Medulla oblongata (tissue), 1 donor: ENCODE measurements around the gene PXK.

Source experiments
- DNase-seq: peaks from one replicate; pipeline ENCODE4 v3.0.0-alpha.2; 2015; ENCODE audit errors: extremely low spot score

The PXK gene

DNA sequence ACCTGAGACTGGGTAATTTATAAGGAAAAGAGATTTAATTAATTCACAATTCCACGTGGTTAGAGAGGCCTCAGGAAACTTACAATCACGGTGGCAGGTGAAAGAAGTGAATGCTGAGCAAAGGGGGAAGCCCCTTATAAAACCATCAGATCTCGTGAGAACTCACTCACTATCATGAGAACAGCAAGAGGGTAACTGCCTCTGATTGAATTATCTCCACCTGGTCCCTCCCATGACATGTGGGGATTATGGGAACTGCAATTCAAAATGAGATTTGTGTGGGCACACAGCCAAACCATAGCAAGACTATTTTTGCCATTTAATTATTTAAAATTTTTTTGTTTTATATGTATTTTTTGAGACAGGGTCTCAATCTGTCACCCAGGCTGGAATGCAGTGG is 132.2 kb downstream of the PXK start:
- no peak for DNase-seq

DNA sequence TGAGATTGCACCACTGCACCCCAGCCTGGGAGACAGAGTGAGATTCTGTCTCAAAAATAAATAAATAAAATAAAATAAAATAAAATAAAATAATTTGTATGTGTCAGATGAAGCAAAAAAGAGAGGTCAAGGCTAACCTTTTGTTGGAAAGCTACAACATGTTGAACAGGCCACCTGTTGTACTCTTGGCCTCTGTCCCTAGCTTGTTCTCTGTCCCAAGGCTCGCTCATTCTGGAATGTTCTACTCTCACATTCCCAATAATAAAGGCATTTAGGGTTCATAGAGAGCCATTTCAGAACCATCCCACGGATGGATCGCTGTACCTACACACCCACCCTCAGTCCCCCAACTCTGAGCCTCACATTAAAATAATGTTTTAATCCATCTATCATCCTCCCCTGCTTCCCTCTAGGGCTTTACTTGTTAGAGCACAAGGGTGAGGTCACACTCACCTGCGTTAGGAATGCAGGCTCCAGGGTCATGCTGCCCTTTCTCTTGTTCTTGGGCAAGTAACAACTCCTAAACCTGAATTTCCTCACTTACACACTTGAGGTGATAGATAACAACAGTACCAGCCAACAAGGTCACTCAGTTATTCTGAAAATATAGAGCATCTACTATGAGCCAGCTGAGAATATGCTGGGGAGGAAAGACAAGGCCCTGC is 134.3 kb downstream of the PXK start:
- DNase-seq = no peak

GRCh38 chr3:58469096-58469495 is 136.4 kb downstream of the PXK start:
- DNase-seq = no peak

DNA sequence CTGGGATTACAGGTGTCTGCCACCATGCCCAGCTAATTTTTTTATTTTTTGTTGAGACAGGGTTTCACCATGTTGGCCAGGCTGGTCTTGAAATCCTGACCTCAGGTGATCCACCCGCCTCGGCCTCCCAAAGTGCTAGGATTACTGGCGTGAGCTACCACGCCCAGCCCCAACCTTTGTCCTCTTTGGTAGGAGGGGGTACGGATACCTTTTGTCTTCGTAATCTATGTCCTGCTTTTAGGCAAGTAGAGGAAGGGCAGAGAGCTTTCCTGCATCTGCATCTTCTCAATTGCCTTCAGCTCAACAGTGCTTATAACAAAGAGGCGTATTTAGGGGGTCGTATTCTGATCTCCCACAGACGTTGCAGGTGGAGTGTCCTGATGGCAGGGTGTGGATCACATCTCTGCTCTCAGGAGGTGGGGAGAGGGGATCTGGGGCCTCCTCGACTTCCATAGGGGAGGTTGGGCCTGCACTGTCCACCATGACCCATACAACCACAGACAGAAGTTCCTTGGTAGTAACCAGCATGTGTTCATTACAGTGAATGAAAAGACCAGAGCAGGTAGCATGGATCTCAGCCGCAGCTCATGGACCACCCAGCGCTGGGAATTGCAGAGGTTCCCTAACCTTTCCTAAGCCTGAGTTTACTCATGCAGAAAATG is 137.8 kb downstream of the PXK start:
- DNase-seq = no peak

DNA sequence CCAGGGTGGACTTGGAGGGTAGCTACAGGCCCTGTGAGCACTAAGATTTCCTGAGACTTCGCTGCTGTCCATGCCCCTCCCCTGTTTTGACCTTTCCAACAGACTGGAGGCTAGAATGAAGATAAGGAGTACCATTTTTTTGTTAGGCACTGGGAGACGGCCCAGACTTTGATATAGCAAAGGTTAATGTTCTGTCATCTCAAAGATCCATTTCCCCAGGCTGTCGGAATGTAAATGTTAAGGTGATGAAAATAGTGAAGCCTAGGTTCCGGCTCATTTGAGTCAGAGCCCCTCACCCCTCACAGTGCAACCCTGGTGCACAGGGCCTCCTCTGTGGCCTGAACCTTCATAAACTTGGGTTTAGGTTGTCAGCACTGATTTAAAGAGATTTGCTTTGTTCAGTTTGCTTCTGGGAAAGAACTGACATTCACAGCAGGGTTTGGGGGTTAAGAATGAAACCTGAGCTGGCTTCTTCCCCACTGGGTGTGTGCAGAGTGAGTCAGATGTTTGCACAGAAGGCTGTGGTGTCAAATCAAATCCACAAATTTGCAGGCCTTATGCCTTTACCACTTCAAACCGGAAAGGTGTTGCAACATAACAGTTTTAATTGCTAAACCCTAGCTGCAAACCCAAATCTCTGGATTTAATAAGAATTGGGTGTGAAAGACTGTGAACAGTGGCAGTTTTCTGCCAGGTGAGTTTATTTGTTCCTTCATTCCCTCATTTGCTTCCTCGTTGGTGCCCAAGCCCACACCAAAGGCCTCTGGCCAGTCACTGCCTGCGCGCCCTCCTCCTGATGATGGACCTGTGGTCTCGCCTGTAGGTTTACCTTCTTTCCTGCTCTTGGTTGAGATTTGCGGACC is 138.6 kb downstream of the PXK start:
- no peak for DNase-seq

DNA sequence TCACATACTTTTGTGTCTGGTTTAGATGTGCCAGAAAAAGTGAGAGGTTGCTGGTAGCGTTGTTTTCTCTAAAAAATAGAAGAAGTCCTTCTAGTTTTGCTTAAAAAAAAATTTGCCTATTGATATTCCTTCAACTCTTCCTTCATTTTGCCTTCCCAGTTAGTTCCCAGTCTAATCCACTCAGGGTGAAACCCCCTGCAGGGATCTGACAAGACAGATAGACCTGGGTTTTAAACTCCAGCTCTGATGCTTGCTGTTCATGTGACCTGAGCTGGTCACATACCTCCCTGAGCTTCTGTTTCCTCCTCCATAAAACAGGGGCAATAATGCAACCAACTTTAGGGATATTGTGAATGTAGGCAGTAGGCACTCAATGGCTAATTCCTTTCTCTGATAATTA is 140.6 kb downstream of the PXK start:
- no peak for DNase-seq

DNA sequence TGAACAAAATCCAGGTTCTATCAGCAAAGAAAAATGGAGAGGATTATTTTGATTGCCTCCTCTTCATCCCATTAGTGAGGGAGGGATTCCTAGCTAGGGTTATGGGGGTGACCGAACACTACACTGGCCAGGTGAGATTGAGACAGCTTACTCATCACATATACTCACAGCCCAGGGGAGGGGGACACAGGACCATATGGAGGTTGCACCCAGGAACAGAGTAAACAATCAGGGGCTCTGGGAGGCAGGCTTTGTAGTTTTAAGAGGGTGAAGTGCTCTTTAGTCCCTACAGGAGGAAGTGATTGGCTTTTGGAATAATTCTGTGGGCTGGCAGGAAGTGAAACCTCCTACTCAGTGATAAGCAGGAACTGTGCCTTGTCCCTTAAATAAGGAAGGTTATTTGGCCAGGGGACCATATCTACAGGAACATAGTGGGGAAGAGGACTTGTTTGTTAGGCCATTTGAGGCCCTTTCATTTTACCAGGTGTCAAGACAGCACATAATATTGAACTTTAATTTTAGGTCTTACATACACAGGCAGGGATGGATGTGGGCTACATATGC is 141.7 kb downstream of the PXK start:
- peak; percentile 64 for DNase-seq

DNA sequence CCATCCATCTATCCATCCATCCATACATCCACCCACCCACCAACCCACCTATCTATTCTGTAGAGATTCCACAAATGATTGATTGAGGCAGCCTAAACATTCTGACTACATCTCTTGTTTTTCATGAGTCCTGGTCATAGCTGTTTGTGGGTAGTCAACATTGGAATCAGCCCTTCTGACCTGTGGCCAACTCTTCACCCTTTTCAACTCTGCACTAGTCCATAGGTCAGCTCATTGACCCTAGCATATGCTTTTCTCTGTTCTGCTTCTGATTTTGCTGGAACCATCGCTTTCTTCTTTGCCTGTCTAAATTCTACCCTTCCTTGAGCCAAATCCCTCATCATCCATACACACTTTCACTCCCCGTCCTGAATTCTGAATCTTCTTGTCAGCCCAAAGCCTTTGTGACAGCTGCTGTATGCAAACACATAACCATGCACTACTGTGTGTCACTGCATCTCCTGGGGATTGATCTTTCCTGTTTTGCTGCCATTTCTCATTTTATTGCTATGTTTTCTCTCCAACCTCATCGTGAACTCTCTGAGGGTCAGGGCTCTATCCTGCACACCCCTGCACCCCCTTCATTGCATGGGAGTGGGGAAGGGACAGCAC is 142.4 kb downstream of the PXK start:
- no peak for DNase-seq
